ENCODE data around the gene SDC1.

SDC1 gene

GRCh38 chr2:20168727-20169696 is 55.9 kb downstream of the SDC1 start:
- no peak for DNase-seq

- DNase-seq, result no peak
These were observed 56.7 kb downstream of the SDC1 start for GRCh38 chr2:20168048-20168726.

- DNase-seq, result no peak
These were observed 57.6 kb downstream of the SDC1 start for GRCh38 chr2:20167356-20167755.

- no peak for DNase-seq
These were observed 59.0 kb downstream of the SDC1 start for GRCh38 chr2:20165677-20166509.

GRCh38 chr2:20164734-20165478 is 60.0 kb downstream of the SDC1 start:
- DNase-seq, result no peak

GRCh38 chr2:20164061-20164733 is 60.7 kb downstream of the SDC1 start:
- no peak for DNase-seq

- DNase-seq, result no peak
These were observed 65.4 kb downstream of the SDC1 start for GRCh38 chr2:20159411-20160070.

GRCh38 chr2:20157193-20157891 is 67.6 kb downstream of the SDC1 start:
- DNase-seq, result no peak

- no peak for DNase-seq
These were observed 68.1 kb downstream of the SDC1 start for GRCh38 chr2:20156836-20157192.

GRCh38 chr2:20156076-20156759 is 68.7 kb downstream of the SDC1 start:
- no peak for DNase-seq

GRCh38 chr2:20153131-20153851 is 71.6 kb downstream of the SDC1 start:
- no peak for DNase-seq

GRCh38 chr2:20150806-20151571 is 73.9 kb downstream of the SDC1 start:
- DNase-seq, result no peak

Data from hematopoietic multipotent progenitor cell treated with erythropoietin and hydrocortisone succinate and interleukin-3 and kit ligand, for 8 days (in vitro differentiated cells).